ENCODE measurements around the gene PTGER3.
"Not testable (repeated sequence)": the region's sequence is repeated elsewhere in the genome, so short reads cannot be mapped to it uniquely, and the experiment has no call there.

PTGER3 gene

DNA sequence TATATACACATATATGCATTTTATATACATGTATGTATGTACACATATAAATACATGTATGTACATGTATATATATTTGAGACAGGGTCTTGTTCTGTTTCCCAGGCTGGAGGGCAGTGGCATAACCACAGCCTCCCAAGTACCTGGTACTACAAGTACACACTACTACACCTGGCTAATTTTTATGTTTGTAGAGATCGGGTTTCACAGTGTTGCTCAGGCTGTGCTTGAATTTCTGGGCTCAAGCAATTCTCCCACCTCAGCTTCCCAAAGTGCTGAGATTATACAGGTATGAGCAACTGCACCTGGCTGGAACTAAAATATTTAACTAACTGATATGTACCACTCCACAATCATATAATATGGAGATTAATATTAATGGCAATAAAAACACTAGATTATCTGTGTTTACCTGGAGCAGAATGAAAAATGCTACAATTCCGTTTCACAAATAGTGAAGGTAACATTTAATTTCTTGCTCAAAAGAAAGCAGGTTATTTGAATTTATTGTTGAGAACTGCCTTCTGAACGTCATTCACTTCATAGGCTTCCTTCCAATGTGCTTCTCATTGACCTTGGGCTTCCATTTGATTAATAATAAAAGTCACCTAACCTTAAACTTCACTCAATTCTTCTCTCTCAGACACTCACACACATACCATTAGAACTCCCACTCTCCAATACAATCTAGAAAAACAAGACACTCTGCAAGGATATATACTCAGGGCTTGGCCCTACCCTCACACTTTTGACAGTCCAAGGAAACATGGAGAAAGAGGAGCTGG, 57.0 kb downstream of the PTGER3 start:
- TF ChIP-seq ZFX (IDR thresholded peaks at IDR 0.05; ENCODE audit: borderline replicate concordance) = no peak
- TF ChIP-seq, protein P1, sequence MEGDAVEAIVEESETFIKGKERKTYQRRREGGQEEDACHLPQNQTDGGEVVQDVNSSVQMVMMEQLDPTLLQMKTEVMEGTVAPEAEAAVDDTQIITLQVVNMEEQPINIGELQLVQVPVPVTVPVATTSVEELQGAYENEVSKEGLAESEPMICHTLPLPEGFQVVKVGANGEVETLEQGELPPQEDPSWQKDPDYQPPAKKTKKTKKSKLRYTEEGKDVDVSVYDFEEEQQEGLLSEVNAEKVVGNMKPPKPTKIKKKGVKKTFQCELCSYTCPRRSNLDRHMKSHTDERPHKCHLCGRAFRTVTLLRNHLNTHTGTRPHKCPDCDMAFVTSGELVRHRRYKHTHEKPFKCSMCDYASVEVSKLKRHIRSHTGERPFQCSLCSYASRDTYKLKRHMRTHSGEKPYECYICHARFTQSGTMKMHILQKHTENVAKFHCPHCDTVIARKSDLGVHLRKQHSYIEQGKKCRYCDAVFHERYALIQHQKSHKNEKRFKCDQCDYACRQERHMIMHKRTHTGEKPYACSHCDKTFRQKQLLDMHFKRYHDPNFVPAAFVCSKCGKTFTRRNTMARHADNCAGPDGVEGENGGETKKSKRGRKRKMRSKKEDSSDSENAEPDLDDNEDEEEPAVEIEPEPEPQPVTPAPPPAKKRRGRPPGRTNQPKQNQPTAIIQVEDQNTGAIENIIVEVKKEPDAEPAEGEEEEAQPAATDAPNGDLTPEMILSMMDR (IDR thresholded peaks at IDR 0.05) = no peak
- no peak overlapping the region for H3K27ac ChIP-seq

DNA sequence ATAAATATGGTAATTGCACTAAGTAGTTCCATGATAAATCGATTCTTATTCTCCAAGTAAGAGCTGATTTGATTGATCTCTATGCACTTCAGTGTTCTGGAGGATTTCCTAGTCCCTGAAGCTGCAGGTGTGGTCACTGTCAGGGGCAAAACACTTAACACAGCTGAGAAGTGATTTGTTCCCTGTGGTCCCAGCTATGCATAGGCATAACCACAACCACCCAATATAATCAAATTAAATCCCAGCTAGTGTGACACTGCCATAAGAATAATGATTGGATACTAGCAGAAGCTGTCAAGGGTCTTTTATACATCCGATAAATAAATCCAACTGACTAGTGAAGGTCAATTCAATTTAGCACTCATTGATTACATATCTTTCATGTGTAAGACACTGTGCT, 60.1 kb downstream of the PTGER3 start:
- H3K27ac ChIP-seq = no peak overlapping the region
- TF ChIP-seq, protein P1 (IDR thresholded peaks at IDR 0.05) = no peak
- TF ChIP-seq ZFX (IDR thresholded peaks at IDR 0.05; ENCODE audit: borderline replicate concordance) = no peak

DNA sequence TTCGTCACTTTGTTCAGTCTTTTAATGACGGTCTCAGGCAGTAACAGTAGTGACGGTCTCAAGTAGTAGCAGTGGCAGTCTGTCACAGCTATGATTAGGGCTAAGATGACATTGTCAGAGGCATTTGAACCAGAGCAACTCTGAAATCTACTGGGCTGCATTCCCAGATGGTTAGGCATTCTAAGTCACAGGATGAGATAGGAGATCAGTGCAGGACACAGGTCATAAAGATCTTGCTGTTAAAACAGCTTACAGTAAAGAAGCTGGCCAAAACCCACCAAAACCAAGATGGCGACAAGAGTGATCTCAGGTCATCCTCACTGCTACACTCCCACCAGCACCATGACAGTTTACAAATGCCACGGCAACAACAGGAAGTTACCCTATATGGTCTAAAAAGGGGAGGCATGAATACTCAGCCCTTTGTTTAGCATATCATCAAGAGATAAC, 61.8 kb downstream of the PTGER3 start:
- not testable (repeated sequence) for H3K27ac ChIP-seq

DNA sequence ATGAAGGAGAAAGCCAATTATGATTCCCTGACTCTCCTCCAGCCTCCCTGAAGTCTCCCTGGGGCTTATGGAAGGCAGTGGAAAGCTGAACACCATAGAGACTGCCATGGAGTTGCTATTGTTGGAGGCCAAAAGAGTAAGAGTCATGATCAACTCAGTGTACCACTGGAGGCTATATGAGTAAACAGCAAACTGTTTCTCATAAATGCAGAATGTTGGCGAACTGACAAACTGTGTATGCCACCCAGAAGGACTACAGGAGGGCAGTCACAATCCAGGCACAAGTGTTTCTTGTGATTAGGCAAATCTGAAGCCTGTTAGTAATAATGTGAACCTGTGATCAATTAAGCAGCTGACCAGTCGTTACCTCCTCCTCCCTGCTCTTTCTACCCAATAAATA, 62.3 kb downstream of the PTGER3 start:
- not testable (repeated sequence) for H3K27ac ChIP-seq

DNA sequence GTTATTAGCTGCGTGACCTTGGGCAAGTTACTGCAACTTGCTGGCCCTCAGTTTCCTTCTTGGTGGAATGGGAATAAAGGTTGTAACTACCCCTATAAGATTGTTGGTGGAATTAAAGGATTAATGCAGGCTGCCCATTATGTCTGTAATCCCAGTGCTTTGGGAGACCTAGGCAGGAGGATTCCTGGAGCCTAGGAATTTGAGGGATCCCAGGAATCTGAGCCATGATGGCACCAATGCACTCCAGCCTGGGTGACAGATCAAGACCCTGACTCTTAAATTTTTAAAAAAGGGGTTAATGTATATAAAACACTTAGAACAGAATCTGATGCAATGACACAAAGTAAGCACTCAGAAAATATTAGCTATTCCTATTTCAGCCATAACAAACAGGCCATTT, 67.3 kb downstream of the PTGER3 start:
- no peak overlapping the region for H3K27ac ChIP-seq
- TF ChIP-seq ZFX (IDR thresholded peaks at IDR 0.05; ENCODE audit: borderline replicate concordance) = no peak

DNA sequence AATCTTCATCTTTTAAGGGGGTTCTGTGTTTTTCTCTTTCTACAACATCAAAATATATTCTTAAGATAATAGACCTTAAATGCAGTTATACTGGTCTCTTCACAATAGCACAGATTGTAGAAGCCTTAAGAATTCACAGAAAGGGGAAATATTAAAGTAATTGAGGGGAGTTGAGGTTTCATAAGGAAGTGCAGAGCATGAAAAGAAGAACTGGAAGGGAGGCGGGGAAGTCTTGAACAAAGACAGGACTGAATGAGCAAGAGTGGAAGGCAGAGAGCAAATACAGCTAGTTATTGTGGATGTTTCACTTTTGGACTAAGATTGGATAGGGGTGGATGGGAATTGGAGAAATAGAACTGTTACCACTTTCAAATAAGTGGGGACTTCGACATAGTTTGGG, 67.7 kb downstream of the PTGER3 start:
- no peak overlapping the region for H3K27ac ChIP-seq
- TF ChIP-seq ZFX (IDR thresholded peaks at IDR 0.05; ENCODE audit: borderline replicate concordance) = no peak
- TF ChIP-seq, protein P1 (IDR thresholded peaks at IDR 0.05) = no peak

DNA sequence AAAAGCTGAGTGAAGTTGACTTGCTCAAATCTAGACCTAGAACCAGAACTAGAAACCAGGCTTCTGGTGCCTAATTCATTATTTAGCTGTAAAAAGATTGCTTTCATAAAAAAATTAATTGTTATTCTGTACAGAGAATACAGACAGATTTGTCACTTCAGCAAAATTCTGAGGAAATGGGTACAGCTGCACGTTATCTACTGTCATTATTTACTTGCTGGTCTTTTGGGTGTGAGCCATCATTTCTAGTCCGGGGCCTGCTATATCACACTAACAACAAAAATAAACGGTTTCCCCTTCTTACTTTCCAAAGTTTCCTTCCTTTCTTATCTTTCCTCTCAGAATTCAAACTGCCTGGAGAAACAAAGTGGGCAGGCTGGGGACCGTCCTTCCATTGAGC, 68.3 kb downstream of the PTGER3 start:
- TF ChIP-seq, protein P1 (IDR thresholded peaks at IDR 0.05) = no peak
- TF ChIP-seq ZFX (IDR thresholded peaks at IDR 0.05; ENCODE audit: borderline replicate concordance) = no peak
- H3K27ac ChIP-seq = no peak overlapping the region

DNA sequence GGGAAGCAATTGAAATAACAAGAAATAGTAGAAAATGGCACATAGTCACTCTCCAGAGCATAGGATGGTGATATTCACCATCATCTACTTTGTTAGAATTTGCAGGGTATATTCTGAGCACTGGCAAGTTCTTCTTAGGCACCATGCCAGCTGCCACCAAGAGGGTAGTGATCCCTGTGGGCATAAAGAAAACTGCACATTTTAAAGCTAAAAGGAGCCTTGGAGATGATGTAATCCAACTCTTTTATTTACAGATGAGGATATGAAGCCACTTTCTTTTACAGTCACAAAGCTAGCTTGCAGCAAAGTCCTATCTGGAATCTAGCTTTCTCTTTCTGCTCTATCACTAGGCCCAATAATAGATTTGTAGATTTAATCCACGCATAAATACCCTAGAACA, 69.0 kb downstream of the PTGER3 start:
- H3K27ac ChIP-seq = no peak overlapping the region
- no peak for TF ChIP-seq ZFX (IDR thresholded peaks at IDR 0.05; ENCODE audit: borderline replicate concordance)

GRCh38 chr1:70977575-70977974, 70.0 kb downstream of the PTGER3 start:
- TF ChIP-seq, protein P1 (IDR thresholded peaks at IDR 0.05) = no peak
- no peak for TF ChIP-seq ZFX (IDR thresholded peaks at IDR 0.05; ENCODE audit: borderline replicate concordance)

More at GRCh38 chr1:70977575-70977974, 70.0 kb downstream of the PTGER3 start:
- no peak overlapping the region for H3K27ac ChIP-seq
